GM18867 (cell line): ENCODE measurements around the gene EXD2.
"Not testable (repeated sequence)": the region's sequence is repeated elsewhere in the genome, so short reads cannot be mapped to it uniquely, and the experiment has no call there.

ENCODE experiments used
- ATAC-seq: cut with Tn5 transposase; IDR thresholded peaks from one replicate; pipeline ENCODE4 v1.9.1; 2021; ENCODE audit warnings: mild to moderate bottlenecking, moderate library complexity; ENCODE audit not compliant: unreplicated experiment

EXD2 gene

GRCh38 chr14:69193721-69194120, 2.4 kb downstream of the EXD2 start:
- ATAC-seq, result no peak

GRCh38 chr14:69199786-69200185, 8.5 kb downstream of the EXD2 start:
- ATAC-seq, result no peak

- ATAC-seq, result no peak
Measured at GRCh38 chr14:69204753-69205152, 13.5 kb downstream of the EXD2 start.

DNA sequence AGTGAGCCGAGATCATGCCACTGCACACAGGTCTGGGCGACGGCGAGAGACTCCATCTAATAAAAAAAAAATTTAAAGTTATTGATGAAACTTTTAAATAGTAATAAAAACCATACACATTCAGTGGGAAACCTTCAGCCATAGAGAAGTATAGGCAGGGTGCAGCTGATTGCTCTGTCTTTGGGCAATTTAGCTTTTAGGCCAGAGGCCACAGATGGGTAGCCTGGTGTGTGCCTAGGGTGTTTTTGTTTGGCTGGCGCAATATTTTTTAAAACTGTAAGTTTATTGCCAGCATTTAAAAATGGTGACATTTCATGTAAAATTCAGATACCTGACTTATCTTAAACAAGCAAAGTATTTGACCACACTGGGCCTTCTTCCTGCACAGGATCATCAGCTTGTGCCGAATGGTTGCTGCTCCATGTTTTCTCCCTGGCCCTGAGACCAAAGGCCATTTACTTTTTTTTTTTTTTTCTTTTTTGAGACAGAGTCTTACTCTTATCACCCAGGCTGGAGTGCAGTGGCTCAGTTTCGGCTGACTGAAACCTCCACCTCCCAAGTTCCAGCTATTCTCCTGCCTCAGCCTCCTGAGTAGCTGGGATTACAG, 16.2 kb downstream of the EXD2 start:
- no peak for ATAC-seq

DNA sequence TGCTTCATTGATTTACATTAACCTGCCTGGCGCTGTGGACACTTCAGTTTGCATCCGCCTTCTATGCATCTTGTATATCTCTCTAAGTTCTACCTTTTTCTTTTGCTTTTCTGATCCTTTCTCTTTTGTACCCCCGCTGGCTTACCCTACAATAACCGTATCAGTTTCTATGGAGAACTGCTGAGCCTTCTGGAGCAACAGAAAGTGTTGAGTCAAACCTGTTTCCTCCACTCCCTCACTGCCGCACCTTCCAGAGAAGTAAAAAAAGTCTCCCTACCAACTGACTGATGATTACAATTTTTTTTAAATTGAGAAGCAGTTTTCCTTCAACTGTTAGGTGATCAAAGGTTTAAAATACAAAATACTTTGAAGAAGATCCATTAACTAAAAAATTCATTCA, 17.4 kb downstream of the EXD2 start:
- no peak for ATAC-seq

- no peak for ATAC-seq
Measured at GRCh38 chr14:69214393-69214792, 23.1 kb downstream of the EXD2 start.

DNA sequence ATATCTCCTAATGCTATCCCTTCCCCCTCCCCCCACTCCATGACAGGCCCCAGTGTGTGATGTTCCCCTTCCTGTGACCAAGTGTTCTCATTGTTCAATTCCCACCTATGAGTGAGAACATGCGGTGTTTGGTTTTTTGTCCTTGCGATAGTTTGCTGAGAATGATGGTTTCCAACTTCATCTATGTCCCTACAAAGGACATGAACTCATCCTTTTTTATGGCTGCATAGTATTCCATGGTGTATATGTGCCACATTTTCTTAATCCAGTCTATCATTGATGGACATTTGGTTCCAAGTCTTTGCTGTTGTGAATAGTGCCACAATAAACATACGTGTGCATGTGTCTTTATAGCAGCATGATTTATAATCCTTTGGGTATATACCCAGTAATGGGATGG, 26.4 kb downstream of the EXD2 start:
- ATAC-seq, result not testable (repeated sequence)

- no peak for ATAC-seq
Measured at GRCh38 chr14:69224946-69225345, 33.6 kb downstream of the EXD2 start.

GRCh38 chr14:69226178-69226577, 34.9 kb downstream of the EXD2 start:
- ATAC-seq, result no peak

DNA sequence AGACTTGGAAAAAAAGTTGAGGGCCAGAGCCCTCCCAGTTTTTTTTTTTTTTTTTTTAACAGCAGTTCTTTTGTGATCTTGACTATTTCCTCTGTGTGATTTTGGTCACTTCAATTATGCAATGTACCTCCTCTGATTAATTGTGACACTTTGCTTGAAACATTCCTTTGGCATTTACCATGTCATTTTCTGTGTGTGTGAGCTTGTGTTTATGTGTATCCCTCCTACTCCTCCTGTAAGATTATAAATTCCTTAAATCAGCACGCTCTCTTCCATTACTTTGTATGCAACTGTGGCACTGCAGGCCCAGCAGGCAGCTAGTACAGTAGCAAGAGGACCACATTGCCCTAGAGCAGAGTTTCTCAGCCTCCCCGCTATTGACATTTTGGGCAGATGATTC, 35.4 kb downstream of the EXD2 start:
- no peak for ATAC-seq

DNA sequence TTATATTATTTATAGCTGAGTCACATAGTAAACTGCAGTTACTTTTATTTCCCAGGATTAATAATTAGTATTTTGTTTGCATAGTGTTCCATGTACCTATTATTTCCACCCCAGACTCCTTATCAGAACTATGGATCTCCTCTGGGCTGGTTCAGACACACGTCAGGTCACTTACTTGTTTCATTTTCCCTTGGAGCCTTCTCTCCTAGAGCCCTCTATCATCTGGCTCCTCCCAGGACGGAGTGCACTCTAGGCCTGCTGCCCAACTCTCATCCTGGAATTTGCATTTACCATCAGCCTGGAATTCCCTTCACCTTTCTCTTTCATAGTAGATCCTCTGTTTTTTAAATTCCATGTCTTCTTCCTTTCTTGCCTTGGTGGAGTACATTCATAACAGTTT, 40.2 kb downstream of the EXD2 start:
- no peak for ATAC-seq

DNA sequence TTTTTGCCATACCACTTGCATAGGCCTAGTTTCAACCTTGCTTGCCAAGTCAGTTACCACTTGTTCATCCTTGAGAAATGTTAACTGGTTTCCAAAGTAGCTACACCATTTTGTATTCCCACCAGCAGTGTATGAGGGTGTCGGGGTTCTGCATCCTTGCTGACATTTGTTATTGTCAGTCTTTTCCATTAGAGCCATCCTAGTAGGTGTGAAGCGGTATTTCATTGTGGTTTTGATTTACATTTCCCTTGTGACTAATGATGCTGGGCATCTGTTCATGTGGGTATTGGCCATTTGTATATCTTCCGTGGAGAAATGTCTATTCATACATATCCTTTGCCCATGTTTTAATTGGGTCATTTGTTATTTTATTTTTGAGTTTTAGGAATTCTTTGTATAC, 41.1 kb downstream of the EXD2 start:
- ATAC-seq, result no peak

GRCh38 chr14:69234106-69234505, 42.8 kb downstream of the EXD2 start:
- ATAC-seq, result no peak

DNA sequence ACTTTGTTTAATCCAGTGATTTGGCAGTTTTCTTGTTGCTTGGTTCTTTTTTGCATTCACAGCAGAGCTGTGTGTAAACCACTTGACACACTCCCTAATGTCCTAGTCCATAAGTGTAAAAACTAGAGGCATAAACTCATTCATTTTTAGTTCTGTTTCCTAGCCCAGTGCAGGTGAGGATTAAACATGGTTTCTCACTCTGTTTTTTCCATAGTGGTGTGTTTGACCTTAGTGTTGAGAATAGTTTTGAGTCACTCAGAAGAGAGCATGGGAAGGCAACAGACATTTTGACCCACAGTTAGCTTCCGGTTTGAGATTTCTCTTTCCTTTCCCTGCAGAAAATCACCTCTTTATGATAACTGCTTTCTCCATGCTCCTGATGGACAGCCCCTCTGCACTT, 44.4 kb downstream of the EXD2 start:
- ATAC-seq, result no peak

- ATAC-seq, result no peak
Measured at GRCh38 chr14:69237142-69237541, 45.8 kb downstream of the EXD2 start.

- no peak for ATAC-seq
Measured at GRCh38 chr14:69237584-69237983, 46.3 kb downstream of the EXD2 start.

DNA sequence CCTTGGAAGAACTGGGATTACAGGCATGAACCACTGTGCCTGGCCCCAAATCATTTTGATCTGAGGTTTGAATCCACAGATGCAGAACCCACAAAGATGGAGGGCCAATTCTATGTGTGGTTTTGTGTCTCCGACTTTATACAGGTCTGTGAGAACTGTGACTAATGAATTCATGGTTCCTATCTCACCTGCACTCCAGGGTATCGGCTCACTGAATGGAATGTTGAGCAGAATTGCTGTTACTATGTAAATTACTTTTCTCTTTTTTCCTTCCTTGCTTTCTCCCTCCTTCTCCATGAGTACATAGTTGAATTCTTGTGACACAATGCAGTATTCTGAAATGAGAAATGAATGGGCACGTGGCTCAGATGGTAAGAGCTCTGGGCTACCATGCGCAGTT, 47.6 kb downstream of the EXD2 start:
- no peak for ATAC-seq

DNA sequence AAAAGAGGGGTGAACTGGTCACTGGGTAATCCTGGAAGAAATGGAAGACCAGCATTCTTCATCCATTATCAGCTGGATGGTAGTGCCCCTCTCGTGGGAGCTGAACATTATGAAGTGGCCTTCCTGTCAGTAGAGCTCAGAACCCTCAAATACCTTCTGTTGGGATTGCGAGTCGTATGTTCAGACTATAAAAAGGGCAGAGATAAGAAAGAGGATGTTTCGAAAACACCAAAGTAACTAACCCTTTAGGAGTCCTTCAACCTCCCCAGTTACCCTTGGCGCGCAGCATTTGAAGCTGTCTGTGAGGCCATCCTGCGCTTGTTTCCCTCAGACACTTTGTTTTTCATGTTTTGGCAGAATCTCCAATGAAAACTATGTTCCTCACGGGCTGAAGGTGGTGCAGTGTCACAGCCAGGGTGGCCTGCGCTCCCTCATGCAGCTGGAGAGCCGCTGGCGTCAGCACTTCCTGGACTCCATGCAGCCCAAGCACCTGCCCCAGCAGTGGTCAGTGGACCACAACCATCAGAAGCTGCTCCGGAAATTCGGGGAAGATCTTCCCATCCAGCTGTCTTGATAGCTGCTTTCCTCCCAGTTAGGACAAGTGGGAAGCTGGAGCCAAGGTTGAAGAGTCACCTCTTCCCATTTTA, 49.4 kb downstream of the EXD2 start:
- ATAC-seq, result no peak

DNA sequence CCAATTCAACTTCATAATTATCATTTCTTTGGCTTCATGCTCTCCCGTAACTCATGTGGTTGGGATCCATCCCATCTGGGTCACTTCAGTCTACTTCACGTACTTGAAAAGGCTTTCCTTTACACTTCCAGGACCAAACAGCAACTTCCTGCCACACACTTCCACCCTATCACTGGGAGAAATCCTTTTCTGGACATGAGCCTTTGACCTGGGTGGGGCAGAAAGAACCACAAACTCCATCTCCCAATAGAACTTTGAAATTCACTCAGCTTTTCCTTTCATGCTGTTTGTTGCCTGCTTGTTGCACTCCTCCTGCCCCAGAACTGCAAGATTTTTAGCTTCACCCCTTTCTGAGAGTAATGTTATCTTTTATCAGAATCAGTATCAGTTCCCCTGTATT, 50.3 kb downstream of the EXD2 start:
- no peak for ATAC-seq

DNA sequence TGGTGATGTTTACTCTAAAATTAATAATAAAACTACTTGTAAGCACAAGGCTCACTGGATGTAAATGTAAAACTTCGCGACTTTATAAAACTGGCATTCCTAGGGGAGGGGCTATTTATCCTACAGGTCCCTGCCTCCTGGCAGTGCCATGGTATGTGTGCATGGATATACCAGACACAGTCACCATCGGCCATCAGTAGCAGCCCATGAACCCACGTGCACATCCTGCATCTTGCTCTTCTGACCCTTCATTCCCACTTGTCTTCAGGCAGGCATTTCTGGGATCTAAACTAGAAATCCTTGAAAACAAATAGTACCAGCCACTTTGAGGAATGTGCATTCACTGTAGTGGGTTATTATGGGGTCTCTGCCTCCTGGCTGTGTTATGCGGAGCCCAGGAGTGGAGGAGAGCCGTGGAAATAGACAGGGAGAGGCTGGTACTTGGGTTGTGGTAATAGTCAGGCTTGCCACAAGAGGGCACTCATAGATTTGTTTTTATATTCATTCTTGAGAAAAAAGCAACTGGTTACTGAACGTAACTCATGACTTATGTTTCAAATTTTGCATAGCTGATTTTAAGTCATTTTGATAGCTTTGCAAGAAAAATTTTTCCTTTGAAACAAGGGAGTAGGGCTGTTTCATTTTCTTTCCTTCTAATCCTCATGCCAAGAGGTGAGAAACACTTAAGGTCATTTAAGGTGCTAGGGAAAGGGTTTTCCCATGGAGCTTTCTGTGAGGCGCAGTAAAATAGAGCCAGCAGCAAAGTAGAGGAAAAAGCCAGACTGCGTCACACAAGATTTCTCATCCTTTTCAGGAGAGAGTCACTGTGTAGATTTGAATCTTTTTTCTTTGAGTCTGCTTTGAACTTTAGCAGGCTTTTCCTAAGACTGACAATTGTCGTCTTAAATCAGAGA, 51.3 kb downstream of the EXD2 start:
- no peak for ATAC-seq

DNA sequence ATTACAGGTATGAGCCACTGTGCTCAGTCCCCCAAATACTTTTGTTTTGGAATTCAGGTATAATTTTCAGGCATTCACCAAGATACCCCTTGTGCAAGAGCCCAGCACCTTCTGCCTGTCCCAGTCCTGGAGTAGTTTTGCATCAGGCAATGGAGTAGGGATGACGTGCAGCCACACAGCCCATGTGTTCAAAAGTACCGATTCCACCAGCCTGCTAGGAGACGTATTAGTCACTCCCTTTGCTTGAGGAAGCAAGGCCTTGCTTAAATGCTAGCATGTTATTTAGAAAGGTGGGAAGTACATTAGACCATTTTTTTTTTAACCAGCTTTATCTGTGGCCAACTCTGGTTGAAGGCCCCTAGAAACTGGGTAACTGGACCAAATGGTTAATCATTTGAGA, 53.6 kb downstream of the EXD2 start:
- no peak for ATAC-seq

DNA sequence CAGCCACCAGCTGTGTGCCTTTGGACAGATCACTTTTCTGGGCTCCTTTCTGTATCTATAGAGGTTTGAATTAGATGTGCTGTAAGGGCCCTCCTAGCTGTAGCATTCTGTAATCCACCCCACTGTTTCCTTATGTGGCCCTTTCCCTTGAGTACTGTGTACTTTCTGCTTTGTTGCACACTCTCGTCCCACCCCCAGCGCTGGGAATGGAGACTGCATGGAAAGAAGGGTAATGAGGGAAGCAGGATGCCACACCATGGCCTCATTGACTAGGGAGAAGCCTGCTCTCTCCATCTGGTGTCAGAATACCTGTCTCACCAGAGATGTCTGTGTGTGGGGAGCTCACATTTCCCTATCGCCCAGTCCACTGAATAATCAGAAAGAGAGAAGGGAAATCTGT, 55.0 kb downstream of the EXD2 start:
- no peak for ATAC-seq
